CD14-positive monocyte (primary cell): ENCODE results near the gene GRID1. TPM values are rescaled to one million over a fixed set of nuclear protein-coding genes. Genes with fewer than 3 reads are reported as not detected.

Experiments
- DNase-seq, 3 donors: peaks; one replicate each; pipeline ENCODE4 v3.0.0-alpha.2; 2011 to 2022
- H2AFZ ChIP-seq: 2 replicates; pipeline ENCODE4 v1.6.0; 2012; ENCODE audit warnings: mild to moderate bottlenecking, low read depth, low read length, inconsistent platforms; ENCODE audit not compliant: insufficient read depth, poor library complexity, severe bottlenecking
- H3K27ac ChIP-seq, 2 donors: 1 replicate in 1 of 2; 2 replicates in 1 of 2; pipeline ENCODE4 v1.5.1; 2012 to 2013; ENCODE audit warnings: low read length in 2 of 2, control low read depth in 1 of 2, inconsistent platforms in 1 of 2, low read depth in 1 of 2, mild to moderate bottlenecking in 1 of 2
- H3K27me3 ChIP-seq, 2 donors: one replicate each; pipeline versions ENCODE4 v1.6.0 to v1.6.1; 2011 to 2013; ENCODE audit warnings: low read length in 2 of 2; ENCODE audit not compliant: control insufficient read depth in 2 of 2, insufficient read depth in 2 of 2
- H3K36me3 ChIP-seq, 2 donors: replicated peaks in 1 of 2; 1 replicate in 1 of 2; 2 replicates in 1 of 2; pipeline versions ENCODE4 v1.5.1 to v1.6.1; 2012 to 2013; ENCODE audit warnings: low read length in 2 of 2, control low read depth in 1 of 2, inconsistent platforms in 1 of 2, mild to moderate bottlenecking in 1 of 2; ENCODE audit not compliant: insufficient read depth in 2 of 2, control insufficient read depth in 1 of 2
- H3K4me1 ChIP-seq, 2 donors: 1 replicate in 1 of 2; 2 replicates in 1 of 2; pipeline versions ENCODE4 v1.5.1 to v1.6.1; 2012 to 2013; ENCODE audit warnings: low read length in 2 of 2, control low read depth in 1 of 2, inconsistent platforms in 1 of 2, mild to moderate bottlenecking in 1 of 2, moderate library complexity in 1 of 2; ENCODE audit not compliant: insufficient read depth in 2 of 2, control insufficient read depth in 1 of 2
- H3K4me2 ChIP-seq: replicated peaks from 2 replicates; pipeline ENCODE3; 2012; ENCODE audit warnings: low read length, moderate library complexity, mild to moderate bottlenecking; ENCODE audit not compliant: poor library complexity, severe bottlenecking; ENCODE audit errors: extremely low read depth
- H3K4me3 ChIP-seq, 3 experiments: fragments of 200-600 bp in 1 of 3; sonication (generic) in 1 of 3; replicated peaks in 1 of 3; 1 replicate in 2 of 3; 2 replicates in 1 of 3; pipeline ENCODE4 v1.5.1; 2011 to 2013; ENCODE audit warnings: low read length in 3 of 3, mild to moderate bottlenecking in 3 of 3, control low read depth in 2 of 3, low read depth in 2 of 3, inconsistent platforms in 1 of 3, moderate library complexity in 1 of 3
- H3K79me2 ChIP-seq: 2 replicates; pipeline ENCODE4 v1.6.0; 2012; ENCODE audit warnings: mild to moderate bottlenecking, control low read depth, inconsistent platforms, low read length, moderate library complexity; ENCODE audit not compliant: insufficient read depth
- H3K9ac ChIP-seq: 2 replicates; pipeline ENCODE4 v1.6.0; 2017; ENCODE audit warnings: low read length, mild to moderate bottlenecking; ENCODE audit not compliant: insufficient read depth, poor library complexity, severe bottlenecking
- H3K9me3 ChIP-seq, 2 donors: replicated peaks in 1 of 2; 1 replicate in 1 of 2; 2 replicates in 1 of 2; pipeline versions ENCODE4 v1.5.1 to v1.6.1; 2012 to 2013; ENCODE audit warnings: low read length in 2 of 2, control low read depth in 1 of 2; ENCODE audit not compliant: control insufficient read depth in 1 of 2, insufficient read depth in 1 of 2
- H4K20me1 ChIP-seq: 2 replicates; pipeline ENCODE4 v1.6.0; 2012; ENCODE audit warnings: mild to moderate bottlenecking, low read length, control low read depth, moderate library complexity; ENCODE audit not compliant: insufficient read depth
- H3K27ac Mint-ChIP-seq, 7 donors: one replicate each; pipeline ENCODE4 v1.8.0; 2020; ENCODE audit warnings: mild to moderate bottlenecking in 7 of 7, mixed read lengths in 7 of 7, moderate library complexity in 6 of 7, inconsistent platforms in 2 of 7
- H3K27me3 Mint-ChIP-seq, 3 donors: one replicate each; pipeline ENCODE4 v1.8.0; 2021 to 2022; ENCODE audit warnings: low read depth in 3 of 3, mild to moderate bottlenecking in 3 of 3, mixed read lengths in 3 of 3, moderate library complexity in 3 of 3, inconsistent platforms in 1 of 3
- H3K36me3 Mint-ChIP-seq, 2 donors: one replicate each; pipeline ENCODE4 v1.8.0; 2020; ENCODE audit warnings: mixed read lengths in 2 of 2, inconsistent platforms in 1 of 2, mild to moderate bottlenecking in 1 of 2
- H3K4me1 Mint-ChIP-seq: one replicate; pipeline ENCODE4 v1.8.0; 2020; ENCODE audit warnings: mild to moderate bottlenecking, mixed read lengths
- H3K4me3 Mint-ChIP-seq, 2 donors: one replicate each; pipeline ENCODE4 v1.8.0; 2020; ENCODE audit warnings: mild to moderate bottlenecking in 2 of 2, mixed read lengths in 2 of 2, moderate library complexity in 1 of 2
- H3K9me3 Mint-ChIP-seq, 7 donors: one replicate each; pipeline ENCODE4 v1.8.0; 2020 to 2022; ENCODE audit warnings: mixed read lengths in 7 of 7, mild to moderate bottlenecking in 6 of 7, moderate library complexity in 6 of 7, inconsistent platforms in 2 of 7
- CTCF ChIP-seq: fragments of 200-600 bp; IDR thresholded peaks from one replicate; pipeline ENCODE4 v1.8.0; 2022; ENCODE audit warnings: antibody characterized with exemption, mild to moderate bottlenecking
- WGBS: methylation state at CpG from one replicate; pipeline ENCODE4 v1.1.5; 2013; ENCODE audit warnings: missing lambda C conversion rate; ENCODE audit not compliant: insufficient coverage; 5-methylcytosine and 5-hydroxymethylcytosine counted together
- intact Hi-C, 2 donors: fragments of 100-400 bp; cut with micrococcal nuclease; formaldehyde crosslinking; loops; one replicate each; pipeline versions ENCODE4 v1.15.0 to v1.15.1; 2023
- polyA plus RNA-seq, 3 donors: library from polyadenylated mRNA; depleted of rRNA in 1 of 3; unstranded in 2 of 3; stranded (reverse) in 1 of 3; fragments of 300-500 nt in 2 of 3; fragments of >200 nt in 1 of 3; fragmentation: Illumina TruSeq in 2 of 3; gene quantifications; 1 replicate in 2 of 3; 2 replicates in 1 of 3; pipeline ENCODE4 v1.2.3, GENCODE V29; 2012 to 2021

GRID1 gene
- polyA plus RNA-seq, 3 donors = not detected

- H3K27ac Mint-ChIP-seq = peak overlapping the region in 1 of 7 donors; percentile 38
- no peak overlapping the region for H3K4me3 Mint-ChIP-seq
- H3K27ac ChIP-seq = no peak overlapping the region
- H3K9me3 Mint-ChIP-seq = no peaks in the 10 kb centered on the region
- H3K9me3 ChIP-seq = no peaks in the 10 kb centered on the region
- no peak overlapping the region for H3K4me3 ChIP-seq
- H3K36me3 Mint-ChIP-seq = no peaks in the 10 kb centered on the region
- intact Hi-C loops = no loop called here
- no peak overlapping the region for H3K4me2 ChIP-seq
- H3K4me1 ChIP-seq = no peaks in the 10 kb centered on the region
- peaks cover 1 to 5% (median 4%) of the 10 kb centered on the region in 3 donors for H3K27me3 Mint-ChIP-seq
- DNase-seq = no peak
- no peak overlapping the region for H2AFZ ChIP-seq
- TF ChIP-seq CTCF = no peak
- no peaks in the 10 kb centered on the region for H4K20me1 ChIP-seq
- H3K79me2 ChIP-seq = no peaks in the 10 kb centered on the region
- no peaks in the 10 kb centered on the region for H3K36me3 ChIP-seq
- WGBS = 71% methylated on average over 6 of the region's 9 CpGs
- H3K9ac ChIP-seq = no peak overlapping the region
- H3K27me3 ChIP-seq = no peaks in the 10 kb centered on the region
- H3K4me1 Mint-ChIP-seq = no peaks in the 10 kb centered on the region
These were observed 75.5 kb downstream of the GRID1 start for GRCh38 chr10:86290933-86291615.

GRCh38 chr10:86289577-86289868 is 77.1 kb downstream of the GRID1 start:
- DNase-seq = no peak
- no peak overlapping the region for H3K27ac Mint-ChIP-seq

More at GRCh38 chr10:86289577-86289868, 77.1 kb downstream of the GRID1 start:
- Histone ChIP-seq H3K27me3 (no peaks in the 10 kb centered on the region), H2AFZ (no peak overlapping the region), H3K79me2 (no peaks in the 10 kb centered on the region), H3K9ac (no peak overlapping the region), H3K4me1 (no peaks in the 10 kb centered on the region), H3K36me3 (no peaks in the 10 kb centered on the region), H3K27ac (no peak overlapping the region), H3K4me3 (no peak overlapping the region), H3K9me3 (no peaks in the 10 kb centered on the region), H3K4me2 (no peak overlapping the region), H4K20me1 (no peaks in the 10 kb centered on the region)
- intact Hi-C loops = no loop called here
- H3K9me3 Mint-ChIP-seq = no peaks in the 10 kb centered on the region
- H3K4me3 Mint-ChIP-seq = no peak overlapping the region
- TF ChIP-seq CTCF = no peak
- 88% methylated on average over 1 of the region's 2 CpGs for WGBS
- no peaks in the 10 kb centered on the region for H3K4me1 Mint-ChIP-seq
- H3K36me3 Mint-ChIP-seq = no peaks in the 10 kb centered on the region
- H3K27me3 Mint-ChIP-seq = peaks cover 0 to 2% (median 2%) of the 10 kb centered on the region in 3 donors
